ENCODE data around the gene SLC24A3. TPM values are rescaled to one million over a fixed set of nuclear protein-coding genes. Genes with fewer than 3 reads are reported as not detected.

The SLC24A3 gene
- total and polyA plus RNA-seq, 2 experiments from 2014 or later, result 0.81 to 2.5 TPM

DNA sequence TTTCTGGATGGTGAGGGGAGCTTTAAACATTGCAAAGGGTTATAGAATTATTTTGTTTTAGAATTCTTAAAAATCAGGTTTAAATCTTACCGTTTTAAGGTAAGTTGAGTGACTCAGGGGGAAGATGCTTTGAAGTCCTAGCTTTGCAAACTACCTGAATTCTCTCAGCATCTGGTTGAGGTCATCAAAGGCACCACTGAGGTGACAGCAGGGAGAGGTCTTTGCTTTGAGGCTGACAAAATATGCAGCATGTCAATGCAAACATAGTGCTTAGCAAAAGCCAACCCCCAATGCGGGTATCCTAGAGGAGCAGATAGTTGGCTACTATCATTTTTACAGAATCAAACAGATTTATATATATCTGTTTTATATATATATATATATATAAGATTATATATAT lies 219.5 kb downstream of the SLC24A3 start:
- 0 out of 2 replicates have a peak, but pooled peaks cover 10% of the 10 kb centered on the region for H3K9me2 ChIP-seq (ENCODE audit: insufficient read depth)
- TF ChIP-seq, protein P1, sequence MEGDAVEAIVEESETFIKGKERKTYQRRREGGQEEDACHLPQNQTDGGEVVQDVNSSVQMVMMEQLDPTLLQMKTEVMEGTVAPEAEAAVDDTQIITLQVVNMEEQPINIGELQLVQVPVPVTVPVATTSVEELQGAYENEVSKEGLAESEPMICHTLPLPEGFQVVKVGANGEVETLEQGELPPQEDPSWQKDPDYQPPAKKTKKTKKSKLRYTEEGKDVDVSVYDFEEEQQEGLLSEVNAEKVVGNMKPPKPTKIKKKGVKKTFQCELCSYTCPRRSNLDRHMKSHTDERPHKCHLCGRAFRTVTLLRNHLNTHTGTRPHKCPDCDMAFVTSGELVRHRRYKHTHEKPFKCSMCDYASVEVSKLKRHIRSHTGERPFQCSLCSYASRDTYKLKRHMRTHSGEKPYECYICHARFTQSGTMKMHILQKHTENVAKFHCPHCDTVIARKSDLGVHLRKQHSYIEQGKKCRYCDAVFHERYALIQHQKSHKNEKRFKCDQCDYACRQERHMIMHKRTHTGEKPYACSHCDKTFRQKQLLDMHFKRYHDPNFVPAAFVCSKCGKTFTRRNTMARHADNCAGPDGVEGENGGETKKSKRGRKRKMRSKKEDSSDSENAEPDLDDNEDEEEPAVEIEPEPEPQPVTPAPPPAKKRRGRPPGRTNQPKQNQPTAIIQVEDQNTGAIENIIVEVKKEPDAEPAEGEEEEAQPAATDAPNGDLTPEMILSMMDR (conservative IDR thresholded peaks at IDR 0.05; ENCODE audit: low read depth in 2 of 2), result no peak
- TF ChIP-seq EZH2 (IDR thresholded peaks at IDR 0.05; ENCODE audit: low read depth, unreplicated experiment) (no peak), ZNF331 (CRISPR knock-in tag; IDR thresholded peaks at IDR 0.05; ENCODE audit: low read depth) (no peak), CREB1 (CRISPR knock-in tag; IDR thresholded peaks at IDR 0.05; ENCODE audit: low read depth) (no peak), ZNF114 (CRISPR knock-in tag; IDR thresholded peaks at IDR 0.05) (no peak), JUNB (IDR thresholded peaks at IDR 0.05; ENCODE audit: unreplicated experiment) (no peak)
- TF ChIP-seq, protein P2, sequence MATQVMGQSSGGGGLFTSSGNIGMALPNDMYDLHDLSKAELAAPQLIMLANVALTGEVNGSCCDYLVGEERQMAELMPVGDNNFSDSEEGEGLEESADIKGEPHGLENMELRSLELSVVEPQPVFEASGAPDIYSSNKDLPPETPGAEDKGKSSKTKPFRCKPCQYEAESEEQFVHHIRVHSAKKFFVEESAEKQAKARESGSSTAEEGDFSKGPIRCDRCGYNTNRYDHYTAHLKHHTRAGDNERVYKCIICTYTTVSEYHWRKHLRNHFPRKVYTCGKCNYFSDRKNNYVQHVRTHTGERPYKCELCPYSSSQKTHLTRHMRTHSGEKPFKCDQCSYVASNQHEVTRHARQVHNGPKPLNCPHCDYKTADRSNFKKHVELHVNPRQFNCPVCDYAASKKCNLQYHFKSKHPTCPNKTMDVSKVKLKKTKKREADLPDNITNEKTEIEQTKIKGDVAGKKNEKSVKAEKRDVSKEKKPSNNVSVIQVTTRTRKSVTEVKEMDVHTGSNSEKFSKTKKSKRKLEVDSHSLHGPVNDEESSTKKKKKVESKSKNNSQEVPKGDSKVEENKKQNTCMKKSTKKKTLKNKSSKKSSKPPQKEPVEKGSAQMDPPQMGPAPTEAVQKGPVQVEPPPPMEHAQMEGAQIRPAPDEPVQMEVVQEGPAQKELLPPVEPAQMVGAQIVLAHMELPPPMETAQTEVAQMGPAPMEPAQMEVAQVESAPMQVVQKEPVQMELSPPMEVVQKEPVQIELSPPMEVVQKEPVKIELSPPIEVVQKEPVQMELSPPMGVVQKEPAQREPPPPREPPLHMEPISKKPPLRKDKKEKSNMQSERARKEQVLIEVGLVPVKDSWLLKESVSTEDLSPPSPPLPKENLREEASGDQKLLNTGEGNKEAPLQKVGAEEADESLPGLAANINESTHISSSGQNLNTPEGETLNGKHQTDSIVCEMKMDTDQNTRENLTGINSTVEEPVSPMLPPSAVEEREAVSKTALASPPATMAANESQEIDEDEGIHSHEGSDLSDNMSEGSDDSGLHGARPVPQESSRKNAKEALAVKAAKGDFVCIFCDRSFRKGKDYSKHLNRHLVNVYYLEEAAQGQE (IDR thresholded peaks at IDR 0.05; ENCODE audit: unreplicated experiment), result no peak
- Mint-ChIP-seq H3K36me3 (ENCODE audit: low read depth) (no peaks in the 10 kb centered on the region), H3K27ac (no peak overlapping the region), H3K27me3 (ENCODE audit: insufficient read depth, low read depth, poor library complexity) (peaks cover 5% of the 10 kb centered on the region), H3K9me3 (no peaks in the 10 kb centered on the region), H3K4me3 (no peak overlapping the region), H3K4me1 (peaks cover 33% of the 10 kb centered on the region)
- no peak overlapping the region for H3K27ac ChIP-seq (ENCODE audit: low read depth)
- peaks cover 7% of the 10 kb centered on the region; the same call in 1 of the 2 replicates for H3K4me1 ChIP-seq (ENCODE audit: insufficient read depth)
- no peaks in the 10 kb centered on the region for H3K79me2 ChIP-seq (replicated peaks; ENCODE audit: insufficient read depth)
- ATAC-seq (no peak), DNase-seq (ENCODE audit: low spot score) (no peak)
- no peaks in the 10 kb centered on the region for H3K36me3 ChIP-seq (ENCODE audit: insufficient read depth)
- no peaks in the 10 kb centered on the region for H4K20me1 ChIP-seq (replicated peaks; ENCODE audit: insufficient read depth)
- H3K4me3 ChIP-seq, result no peak overlapping the region
- H3F3A ChIP-seq (replicated peaks; ENCODE audit: low read depth), result no peaks in the 10 kb centered on the region
- no peak overlapping the region for H2AFZ ChIP-seq
- H3K27me3 ChIP-seq (ENCODE audit: insufficient read depth), result no peaks in the 10 kb centered on the region
- no peak overlapping the region for H3K4me2 ChIP-seq

DNA sequence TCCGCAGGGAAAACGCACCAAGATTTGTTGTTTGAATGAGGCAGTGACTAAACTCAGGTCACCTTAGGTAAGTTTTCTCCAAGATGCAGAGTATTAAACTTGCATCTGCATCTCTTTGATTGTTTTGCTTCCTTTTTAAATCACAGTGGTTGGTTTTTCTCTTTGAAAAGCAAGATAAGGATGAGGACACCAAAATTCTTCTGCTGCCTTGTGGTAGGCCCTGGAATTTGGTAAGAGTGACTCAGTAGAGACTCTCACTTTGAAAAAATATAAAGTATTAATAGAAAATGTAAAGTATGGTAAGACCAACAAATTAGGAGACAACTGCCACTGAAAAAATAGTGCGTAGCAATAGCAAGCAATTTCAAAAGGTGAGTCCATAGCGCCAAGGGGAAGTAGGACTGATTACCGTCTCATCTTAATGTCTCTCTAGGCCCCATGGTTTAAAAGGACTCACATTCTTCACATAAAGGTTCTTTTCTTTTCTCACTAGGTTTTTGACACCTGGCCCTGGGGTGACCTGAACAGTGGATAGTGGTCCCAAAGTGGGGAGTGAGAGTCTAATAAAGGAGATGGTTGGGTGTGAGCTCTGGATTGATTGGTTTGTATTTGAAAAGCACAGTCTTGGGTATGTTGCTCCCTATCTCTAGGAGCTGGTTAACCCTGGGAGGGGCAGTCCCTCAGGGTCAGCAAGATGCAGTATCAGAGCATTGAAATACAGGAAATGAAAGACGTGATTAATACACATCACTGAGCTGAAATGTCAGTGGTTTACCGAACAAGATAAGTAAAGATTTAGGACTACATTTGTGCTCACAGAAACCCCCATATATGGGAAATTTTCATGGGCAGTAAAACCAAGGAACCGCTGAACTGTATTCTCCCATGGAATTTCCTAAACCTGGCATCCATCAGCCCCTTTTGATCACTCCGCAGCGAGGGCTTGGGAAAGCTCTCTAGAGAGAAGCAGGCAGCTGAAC lies 221.2 kb downstream of the SLC24A3 start:
- H3K4me1 ChIP-seq (ENCODE audit: insufficient read depth), result peaks cover 7% of the 10 kb centered on the region; the same call in 1 of the 2 replicates
- H3K4me3 Mint-ChIP-seq, result no peak overlapping the region
- no peak overlapping the region for H3K27ac ChIP-seq (ENCODE audit: low read depth)
- DNase-seq (ENCODE audit: low spot score) (no peak), ATAC-seq (no peak)
- H3K36me3 Mint-ChIP-seq (ENCODE audit: low read depth), result no peaks in the 10 kb centered on the region
- H3K36me3 ChIP-seq (ENCODE audit: insufficient read depth), result no peaks in the 10 kb centered on the region
- H3K27ac Mint-ChIP-seq, result no peak overlapping the region
- no peaks in the 10 kb centered on the region for H4K20me1 ChIP-seq (replicated peaks; ENCODE audit: insufficient read depth)
- H3K4me2 ChIP-seq, result no peak overlapping the region
- 0 out of 2 replicates have a peak, but pooled peaks cover 10% of the 10 kb centered on the region for H3K9me2 ChIP-seq (ENCODE audit: insufficient read depth)
- no peaks in the 10 kb centered on the region for H3F3A ChIP-seq (replicated peaks; ENCODE audit: low read depth)
- no peaks in the 10 kb centered on the region for H3K79me2 ChIP-seq (replicated peaks; ENCODE audit: insufficient read depth)
- H3K27me3 Mint-ChIP-seq (ENCODE audit: insufficient read depth, low read depth, poor library complexity), result peaks cover 5% of the 10 kb centered on the region
- H3K9me3 Mint-ChIP-seq, result no peaks in the 10 kb centered on the region
- H2AFZ ChIP-seq, result no peak overlapping the region
- no peaks in the 10 kb centered on the region for H3K27me3 ChIP-seq (ENCODE audit: insufficient read depth)
- H3K4me3 ChIP-seq, result no peak overlapping the region
- H3K4me1 Mint-ChIP-seq, result peaks cover 23% of the 10 kb centered on the region; the same call in 2 of the 3 replicates
- TF ChIP-seq NANOG (IDR thresholded peaks at IDR 0.05; ENCODE audit: borderline replicate concordance) (no peak), EZH2 (IDR thresholded peaks at IDR 0.05; ENCODE audit: low read depth, unreplicated experiment) (no peak), CREB1 (CRISPR knock-in tag; IDR thresholded peaks at IDR 0.05; ENCODE audit: low read depth) (no peak), JUNB (IDR thresholded peaks at IDR 0.05; ENCODE audit: unreplicated experiment) (no peak)
- TF ChIP-seq, protein P1 (conservative IDR thresholded peaks at IDR 0.05; ENCODE audit: low read depth in 2 of 2), result no peak
